SK-N-SH (cell line): ENCODE data around the gene PALLD. TPM values are rescaled to one million over a fixed set of nuclear protein-coding genes. Genes with fewer than 3 reads are reported as not detected.

ENCODE experiments used
- CTCF ChIA-PET: fragments of 300-600, 350-600 bp; formaldehyde crosslinking; extraction: SDS; loops from one replicate; lab custom pipeline; 2021; lab: Yijun Ruan, JAX
- POLR2A ChIA-PET: fragments of 350-600 bp; sonication (Branson Sonifier 250); formaldehyde crosslinking; extraction: SDS; loops from one replicate; lab custom pipeline; 2020; ENCODE audit warnings: antibody characterized with exemption, inconsistent platforms; lab: Yijun Ruan, JAX
- DNase-seq: peaks from one replicate; pipeline ENCODE4 v3.0.0; 2012
- H2AFZ ChIP-seq: fragments of 200-600 bp; sonication (generic); 2 replicates; pipeline ENCODE4 v1.8.1; 2016; ENCODE audit warnings: antibody characterized with exemption, mild to moderate bottlenecking, low read depth
- H3F3A ChIP-seq: fragments of 200-600 bp; sonication (generic); replicated peaks from 2 replicates; pipeline ENCODE3; 2016; ENCODE audit warnings: antibody characterized with exemption, mild to moderate bottlenecking; ENCODE audit not compliant: insufficient read depth
- H3K27ac ChIP-seq, 2 experiments: fragments of 200-500 bp in 1 of 2; fragments of 200-600 bp in 1 of 2; sonication (Bioruptor generic) in 1 of 2; sonication (generic), shearing (Covaris generic) in 1 of 2; 2 replicates each; pipeline versions ENCODE4 v1.5.1 to v1.6.1; 2014 to 2016; ENCODE audit warnings: low read depth in 2 of 2, inconsistent platforms in 1 of 2, low read length in 1 of 2, mild to moderate bottlenecking in 1 of 2, mixed read lengths in 1 of 2
- H3K27me3 ChIP-seq: fragments of 200-600 bp; sonication (generic), shearing (Covaris generic); 2 replicates; pipeline ENCODE4 v1.6.1; 2016; ENCODE audit warnings: mixed run types; ENCODE audit not compliant: insufficient read depth
- H3K36me3 ChIP-seq, 2 experiments: fragments of 200-500 bp in 1 of 2; fragments of 200-600 bp in 1 of 2; sonication (Bioruptor generic) in 1 of 2; sonication (generic) in 1 of 2; replicated peaks in 1 of 2; 2 replicates each; pipeline versions ENCODE3 to v1.5.1; 2014 to 2016; ENCODE audit warnings: low read length in 1 of 2, mild to moderate bottlenecking in 1 of 2; ENCODE audit not compliant: insufficient read depth in 2 of 2, control insufficient read depth in 1 of 2
- H3K4me1 ChIP-seq, 2 experiments: fragments of 200-500 bp in 1 of 2; fragments of 200-600 bp in 1 of 2; sonication (Bioruptor generic) in 1 of 2; sonication (generic), shearing (Covaris generic) in 1 of 2; 2 replicates each; pipeline versions ENCODE4 v1.5.1 to v1.6.1; 2014 to 2016; ENCODE audit warnings: low read depth in 1 of 2, low read length in 1 of 2, mixed run types in 1 of 2; ENCODE audit not compliant: insufficient read depth in 2 of 2, control insufficient read depth in 1 of 2
- H3K4me2 ChIP-seq: fragments of 200-600 bp; sonication (generic), shearing (Covaris generic); 2 replicates; pipeline ENCODE4 v1.6.1; 2017; ENCODE audit warnings: mixed run types
- H3K4me3 ChIP-seq, 2 experiments: fragments of 200-500 bp in 1 of 2; fragments of 200-600 bp in 1 of 2; sonication (Bioruptor generic) in 1 of 2; sonication (generic), shearing (Covaris generic) in 1 of 2; 2 replicates each; pipeline versions ENCODE4 v1.5.1 to v1.8.1; 2014 to 2016; ENCODE audit warnings: low read depth in 2 of 2, inconsistent platforms in 1 of 2, low read length in 1 of 2, mild to moderate bottlenecking in 1 of 2, mixed read lengths in 1 of 2, moderate library complexity in 1 of 2
- H3K79me2 ChIP-seq: fragments of 200-600 bp; sonication (generic); 2 replicates; pipeline ENCODE4 v1.8.1; 2017; ENCODE audit warnings: mild to moderate bottlenecking; ENCODE audit not compliant: insufficient read depth
- H3K9ac ChIP-seq: fragments of 200-600 bp; sonication (generic); 2 replicates; pipeline ENCODE4 v1.6.1; 2017; ENCODE audit warnings: mixed run types
- H3K9me2 ChIP-seq: fragments of 200-600 bp; sonication (generic); 2 replicates; pipeline ENCODE4 v1.6.1; 2017; ENCODE audit warnings: mixed run types
- H3K9me3 ChIP-seq: fragments of 200-600 bp; sonication (generic); 2 replicates; pipeline ENCODE4 v1.6.1; 2017; ENCODE audit warnings: mixed run types, mild to moderate bottlenecking, moderate library complexity
- H4K20me1 ChIP-seq: fragments of 200-600 bp; sonication (generic); 2 replicates; pipeline ENCODE4 v1.6.1; 2017; ENCODE audit warnings: mild to moderate bottlenecking, mixed run types; ENCODE audit not compliant: insufficient read depth
- CHD2 ChIP-seq: fragments of 150-350 bp; IDR thresholded peaks from 2 replicates; pipeline ENCODE4 v1.6.1; 2018; ENCODE audit warnings: low read length; ENCODE audit not compliant: partially characterized antibody
- EP300 ChIP-seq, 2 experiments: IDR thresholded peaks; 2 replicates each; pipeline versions ENCODE4 v1.4.0 to v1.6.1; 2012; ENCODE audit warnings: borderline replicate concordance in 1 of 2, low read depth in 1 of 2, low read length in 1 of 2
- EZH2phosphoT487 ChIP-seq: fragments of 200-600 bp; sonication (generic); IDR thresholded peaks from 2 replicates; pipeline ENCODE4 v1.6.1; 2017; ENCODE audit warnings: low read depth, mixed run types, mild to moderate bottlenecking, antibody characterized with exemption, moderate library complexity, borderline replicate concordance
- GATA2 ChIP-seq: sonication (generic); formaldehyde crosslinking; IDR thresholded peaks from 2 replicates; pipeline ENCODE4 v1.5.0; 2020; ENCODE audit warnings: mild to moderate bottlenecking, missing genetic modification reagents
- JUND ChIP-seq: IDR thresholded peaks from 2 replicates; pipeline ENCODE4 v1.4.0; 2012
- MEF2A ChIP-seq: IDR thresholded peaks from 2 replicates; pipeline ENCODE4 v1.4.0; 2012; ENCODE audit warnings: low read depth, borderline replicate concordance
- RAD21 ChIP-seq: IDR thresholded peaks from 2 replicates; pipeline ENCODE4 v1.6.1; 2012; ENCODE audit warnings: mild to moderate bottlenecking, low read length
- RFX5 ChIP-seq: IDR thresholded peaks from 2 replicates; pipeline ENCODE4 v1.6.1; 2012; ENCODE audit warnings: mild to moderate bottlenecking, improper control_type of control experiment, low read length
- WGBS: methylation state at CpG from one replicate; pipeline ENCODE4 v1.1.6; 2017; ENCODE audit warnings: low lambda C conversion rate; 5-methylcytosine and 5-hydroxymethylcytosine counted together
- polyA plus RNA-seq, 3 experiments: library from polyadenylated mRNA; depleted of rRNA; stranded (reverse); fragments of >200 nt; gene quantifications; 2 replicates each; pipeline ENCODE4 v1.2.3, GENCODE V29; 2012
- TF ChIP-seq, protein P1 (sequence below): IDR thresholded peaks from 2 replicates; pipeline ENCODE4 v1.4.0; 2012; ENCODE audit warnings: low read depth
- TF ChIP-seq, protein P2 (sequence below): fragments of 150-350 bp; IDR thresholded peaks from 2 replicates; pipeline ENCODE4 v1.6.1; 2016; ENCODE audit warnings: mild to moderate bottlenecking, low read depth, low read length
- TF ChIP-seq, protein P3 (sequence below): IDR thresholded peaks from 2 replicates; pipeline ENCODE4 v1.4.0; 2012; ENCODE audit warnings: low read depth, borderline replicate concordance

PALLD gene
- polyA plus RNA-seq, 1 of the 3 experiments (the other 2 are of a cell fraction): 33.0 TPM

DNA sequence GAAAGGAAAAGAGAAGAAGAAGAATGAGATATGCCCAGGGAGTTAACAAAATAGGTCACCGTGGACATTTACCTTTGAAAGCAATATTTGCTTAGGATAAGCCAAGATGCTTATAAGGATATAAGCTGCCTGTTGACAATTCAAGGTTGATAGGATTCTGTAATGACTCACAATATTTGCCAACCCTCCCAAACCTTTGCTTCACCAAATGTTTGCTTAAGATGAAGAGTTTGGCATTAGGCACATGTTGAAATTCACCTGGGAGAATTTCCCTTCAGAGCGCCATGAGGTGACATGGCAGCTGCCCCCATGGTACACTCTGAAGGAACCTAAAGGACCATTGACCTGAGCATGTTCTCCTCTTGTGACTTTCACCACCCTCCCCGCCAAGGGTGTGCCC, 4.6 kb downstream of the PALLD start:
- no peak overlapping the region for H3K4me3 ChIP-seq
- DNase-seq: no peak
- no peak overlapping the region for H2AFZ ChIP-seq
- H3K9me3 ChIP-seq: no peaks in the 10 kb centered on the region
- CTCF ChIA-PET: interaction anchor here (1.2 to 4.5 kb wide), 3 partner anchors 13 to 509 kb away, joined by 3 to 18 read pairs (median 4); partner anchors contain the start of gene CBR4
- peaks cover 0 to 4% of the 10 kb centered on the region in 2 experiments; a peak in 1 of 4 replicates for H3K4me1 ChIP-seq
- H3K36me3 ChIP-seq: no peaks in the 10 kb centered on the region
- H4K20me1 ChIP-seq: no peaks in the 10 kb centered on the region
- no peaks in the 10 kb centered on the region for H3K9me2 ChIP-seq
- TF ChIP-seq CHD2: no peak
- TF ChIP-seq EP300 (IDR thresholded peaks at IDR 0.05; ENCODE audit: borderline replicate concordance in 1 of 2, low read depth in 1 of 2, low read length in 1 of 2): no peak
- TF ChIP-seq EZH2phosphoT487: no peak
- TF ChIP-seq, protein P1, sequence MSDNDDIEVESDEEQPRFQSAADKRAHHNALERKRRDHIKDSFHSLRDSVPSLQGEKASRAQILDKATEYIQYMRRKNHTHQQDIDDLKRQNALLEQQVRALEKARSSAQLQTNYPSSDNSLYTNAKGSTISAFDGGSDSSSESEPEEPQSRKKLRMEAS: no peak
- no peak for TF ChIP-seq RFX5
- WGBS: 81% methylated on average over 3 of the region's 3 CpGs
- H3K4me2 ChIP-seq: no peak overlapping the region
- H3K27me3 ChIP-seq: no peaks in the 10 kb centered on the region
- H3K27ac ChIP-seq: no peak overlapping the region
- no peaks in the 10 kb centered on the region for H3F3A ChIP-seq
- POLR2A ChIA-PET: no interaction called here
- no peaks in the 10 kb centered on the region for H3K79me2 ChIP-seq
- H3K9ac ChIP-seq: no peak overlapping the region

DNA sequence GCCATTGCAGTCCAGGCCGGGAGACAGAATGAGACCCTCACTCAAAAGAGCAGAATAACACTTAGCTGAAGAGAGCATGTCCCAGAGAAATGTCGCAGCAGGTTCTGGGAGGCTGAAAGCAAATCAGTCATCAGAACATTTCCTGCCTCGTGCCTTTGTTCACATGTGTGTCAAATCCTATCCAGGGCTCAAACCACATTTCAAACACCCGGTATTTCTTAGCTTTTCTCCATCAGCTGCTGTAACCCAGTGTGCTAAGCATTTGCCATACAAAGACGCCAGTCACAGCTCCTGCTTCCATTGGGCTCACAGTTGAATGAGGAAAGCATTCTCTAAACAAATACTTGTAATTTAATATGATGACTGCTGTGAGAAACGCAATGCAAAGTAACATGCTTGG, 6.0 kb downstream of the PALLD start:
- no peaks in the 10 kb centered on the region for H3K36me3 ChIP-seq
- 89% methylated on average over 6 of the region's 6 CpGs for WGBS
- ChIA-PET POLR2A (no interaction called here), CTCF (interaction anchor here (1.4 to 4.5 kb wide), 2 partner anchors 12 to 18 kb away, joined by 4 to 18 read pairs; no protein-coding TSS in a partner anchor)
- H3K9me3 ChIP-seq: no peaks in the 10 kb centered on the region
- no peak overlapping the region for H2AFZ ChIP-seq
- H3K27ac ChIP-seq: no peak overlapping the region
- no peak overlapping the region for H3K4me2 ChIP-seq
- H3K9me2 ChIP-seq: no peaks in the 10 kb centered on the region
- DNase-seq: no peak
- TF ChIP-seq RAD21 (no peak), JUND (no peak), MEF2A (no peak), GATA2 (CRISPR knock-in tag) (no peak)
- TF ChIP-seq, protein P2, sequence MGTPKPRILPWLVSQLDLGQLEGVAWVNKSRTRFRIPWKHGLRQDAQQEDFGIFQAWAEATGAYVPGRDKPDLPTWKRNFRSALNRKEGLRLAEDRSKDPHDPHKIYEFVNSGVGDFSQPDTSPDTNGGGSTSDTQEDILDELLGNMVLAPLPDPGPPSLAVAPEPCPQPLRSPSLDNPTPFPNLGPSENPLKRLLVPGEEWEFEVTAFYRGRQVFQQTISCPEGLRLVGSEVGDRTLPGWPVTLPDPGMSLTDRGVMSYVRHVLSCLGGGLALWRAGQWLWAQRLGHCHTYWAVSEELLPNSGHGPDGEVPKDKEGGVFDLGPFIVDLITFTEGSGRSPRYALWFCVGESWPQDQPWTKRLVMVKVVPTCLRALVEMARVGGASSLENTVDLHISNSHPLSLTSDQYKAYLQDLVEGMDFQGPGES: no peak
- TF ChIP-seq, protein P3, sequence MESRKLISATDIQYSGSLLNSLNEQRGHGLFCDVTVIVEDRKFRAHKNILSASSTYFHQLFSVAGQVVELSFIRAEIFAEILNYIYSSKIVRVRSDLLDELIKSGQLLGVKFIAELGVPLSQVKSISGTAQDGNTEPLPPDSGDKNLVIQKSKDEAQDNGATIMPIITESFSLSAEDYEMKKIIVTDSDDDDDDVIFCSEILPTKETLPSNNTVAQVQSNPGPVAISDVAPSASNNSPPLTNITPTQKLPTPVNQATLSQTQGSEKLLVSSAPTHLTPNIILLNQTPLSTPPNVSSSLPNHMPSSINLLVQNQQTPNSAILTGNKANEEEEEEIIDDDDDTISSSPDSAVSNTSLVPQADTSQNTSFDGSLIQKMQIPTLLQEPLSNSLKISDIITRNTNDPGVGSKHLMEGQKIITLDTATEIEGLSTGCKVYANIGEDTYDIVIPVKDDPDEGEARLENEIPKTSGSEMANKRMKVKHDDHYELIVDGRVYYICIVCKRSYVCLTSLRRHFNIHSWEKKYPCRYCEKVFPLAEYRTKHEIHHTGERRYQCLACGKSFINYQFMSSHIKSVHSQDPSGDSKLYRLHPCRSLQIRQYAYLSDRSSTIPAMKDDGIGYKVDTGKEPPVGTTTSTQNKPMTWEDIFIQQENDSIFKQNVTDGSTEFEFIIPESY: no peak
- H3K79me2 ChIP-seq: no peaks in the 10 kb centered on the region
- no peaks in the 10 kb centered on the region for H3F3A ChIP-seq
- H3K27me3 ChIP-seq: no peaks in the 10 kb centered on the region
- H3K4me3 ChIP-seq: no peak overlapping the region
- no peaks in the 10 kb centered on the region for H4K20me1 ChIP-seq
- no peak overlapping the region for H3K9ac ChIP-seq
- H3K4me1 ChIP-seq: no peaks in the 10 kb centered on the region; a peak in 1 of 4 replicates
